ENCODE results near the gene CAMK1. TPM values are rescaled to one million over a fixed set of nuclear protein-coding genes. Genes with fewer than 3 reads are reported as not detected.
"Not testable (repeated sequence)": the region's sequence is repeated elsewhere in the genome, so short reads cannot be mapped to it uniquely, and the experiment has no call there.

The CAMK1 gene
- total RNA-seq, 2 experiments from 2014 or later, result 33.5 to 35.7 TPM

DNA sequence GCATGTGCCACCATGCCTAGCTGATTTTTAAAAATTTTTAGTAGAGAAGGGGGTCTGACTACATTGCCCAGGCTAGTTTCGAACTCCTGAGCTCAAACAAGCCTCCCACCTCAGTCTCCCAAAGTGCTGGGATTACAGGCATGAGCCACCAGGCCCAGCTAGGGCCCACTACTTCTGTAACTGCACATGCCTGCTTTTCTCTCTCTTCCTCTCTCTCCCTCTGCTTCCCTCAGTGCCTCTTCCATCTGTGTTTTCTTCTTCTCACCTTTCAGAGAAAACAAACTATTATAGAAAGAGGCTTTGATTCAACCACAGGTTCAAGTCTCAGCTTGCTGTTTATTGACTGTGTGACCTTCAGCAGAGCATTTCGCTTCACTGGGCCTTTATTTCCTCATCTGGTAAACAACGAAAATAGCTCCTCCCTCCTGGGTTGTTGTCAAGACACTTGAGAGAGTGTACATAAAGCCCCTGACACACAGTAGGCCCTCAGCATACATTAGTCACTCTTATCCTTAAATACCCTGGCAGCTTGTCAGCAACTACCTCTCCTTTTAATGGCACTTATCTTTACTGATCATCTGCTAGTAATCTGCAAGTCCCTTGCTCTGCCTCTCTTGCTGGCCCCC is 12.3 kb upstream of the CAMK1 start:
- H3K27me3 Mint-ChIP-seq (ENCODE audit: low read depth), result no peaks in the 10 kb centered on the region
- CTCF ChIA-PET, result interaction anchor here (0.6 to 2.0 kb wide), 11 partner anchors 9 to 243 kb away, joined by 3 to 8 read pairs (median 4); partner anchors contain the start of genes ARPC4, BRPF1, CRELD1 and OGG1
- H3K4me1 Mint-ChIP-seq (ENCODE audit: low read depth), result peaks cover 67% of the 10 kb centered on the region
- H3K9me3 Mint-ChIP-seq (ENCODE audit: insufficient read depth), result no peaks in the 10 kb centered on the region
- H3K4me3 Mint-ChIP-seq, result no peak overlapping the region
- POLR2A ChIA-PET, result interaction anchor here (3.3 kb wide), 1 partner anchor 10 kb away, joined by 38 read pairs; the partner anchor contains the start of genes ARPC4 and TADA3
- ATAC-seq, result no peak
- DNase-seq, result no peak
- peak overlapping the region; percentile 35 for H3K27ac Mint-ChIP-seq
- H3K36me3 Mint-ChIP-seq (ENCODE audit: low read depth), result peaks cover 64% of the 10 kb centered on the region

DNA sequence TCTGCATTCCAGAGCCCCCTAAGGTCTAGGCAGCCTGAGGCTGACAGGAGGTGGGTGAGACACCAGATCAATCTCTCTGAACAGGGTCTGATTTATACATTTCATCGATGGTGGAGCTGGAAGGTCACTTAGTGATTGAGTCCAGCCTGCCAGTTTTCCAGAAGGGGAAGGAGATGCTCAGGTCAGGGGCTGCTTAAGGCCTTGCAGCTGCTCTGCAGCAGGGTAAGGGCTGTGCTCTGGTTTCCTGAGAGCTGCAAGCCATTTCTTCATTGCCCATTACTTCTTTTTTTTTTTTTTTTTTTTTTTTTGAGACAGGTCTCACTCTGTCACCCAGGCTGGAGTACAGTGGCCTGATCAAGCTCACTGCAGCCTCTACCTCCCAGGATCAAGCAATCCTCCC is 11.8 kb upstream of the CAMK1 start:
- CTCF ChIA-PET, result interaction anchor here (1.0 to 2.0 kb wide), 9 partner anchors 10 to 151 kb away, joined by 3 to 8 read pairs (median 4); partner anchors contain the start of genes ARPC4, BRPF1, CRELD1 and OGG1
- Mint-ChIP-seq H3K36me3 (ENCODE audit: low read depth) (peaks cover 59% of the 10 kb centered on the region), H3K4me3 (peak overlapping the region; percentile 5), H3K4me1 (ENCODE audit: low read depth) (peaks cover 67% of the 10 kb centered on the region), H3K27me3 (ENCODE audit: low read depth) (no peaks in the 10 kb centered on the region), H3K27ac (peak overlapping the region; percentile 76), H3K9me3 (ENCODE audit: insufficient read depth) (no peaks in the 10 kb centered on the region)
- POLR2A ChIA-PET, result interaction anchor here (3.3 kb wide), 1 partner anchor 10 kb away, joined by 38 read pairs; the partner anchor contains the start of genes ARPC4 and TADA3
- no peak for DNase-seq
- ATAC-seq, result no peak

DNA sequence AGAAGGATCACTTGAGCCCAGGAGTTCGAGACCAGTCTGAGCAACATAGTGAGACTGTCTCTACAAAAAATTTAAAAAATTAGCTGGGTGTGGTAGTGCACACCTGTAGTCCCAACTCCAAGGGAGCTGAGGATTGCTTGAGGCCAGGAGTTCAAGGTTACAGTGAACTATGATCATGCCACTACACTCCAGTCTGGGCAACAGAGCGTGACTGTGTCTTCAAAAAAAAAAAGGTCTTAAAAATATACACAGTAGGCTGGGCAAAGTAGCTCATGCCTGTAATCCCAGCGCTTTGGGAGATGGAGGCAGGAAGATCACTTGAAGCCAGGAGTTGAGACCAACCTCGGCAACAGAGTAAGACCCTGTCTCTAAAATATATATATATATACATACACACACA is 11.2 kb upstream of the CAMK1 start:
- peaks cover 65% of the 10 kb centered on the region for H3K4me1 Mint-ChIP-seq (ENCODE audit: low read depth)
- CTCF ChIA-PET, result interaction anchor here (0.8 to 1.5 kb wide), 4 partner anchors 10 to 53 kb away, joined by 3 to 5 read pairs (median 4); no protein-coding TSS in a partner anchor
- H3K27me3 Mint-ChIP-seq (ENCODE audit: low read depth), result no peaks in the 10 kb centered on the region
- H3K4me3 Mint-ChIP-seq, result peak overlapping the region; percentile 20
- no peaks in the 10 kb centered on the region for H3K9me3 Mint-ChIP-seq (ENCODE audit: insufficient read depth)
- DNase-seq (no peak), ATAC-seq (no peak)
- H3K27ac Mint-ChIP-seq, result peak overlapping the region; percentile 97
- POLR2A ChIA-PET, result interaction anchor here (1.3 to 3.3 kb wide), 2 partner anchors 11 to 48 kb away, joined by 3 to 38 read pairs; partner anchors contain the start of genes ARPC4 and TADA3
- peaks cover 54% of the 10 kb centered on the region for H3K36me3 Mint-ChIP-seq (ENCODE audit: low read depth)

DNA sequence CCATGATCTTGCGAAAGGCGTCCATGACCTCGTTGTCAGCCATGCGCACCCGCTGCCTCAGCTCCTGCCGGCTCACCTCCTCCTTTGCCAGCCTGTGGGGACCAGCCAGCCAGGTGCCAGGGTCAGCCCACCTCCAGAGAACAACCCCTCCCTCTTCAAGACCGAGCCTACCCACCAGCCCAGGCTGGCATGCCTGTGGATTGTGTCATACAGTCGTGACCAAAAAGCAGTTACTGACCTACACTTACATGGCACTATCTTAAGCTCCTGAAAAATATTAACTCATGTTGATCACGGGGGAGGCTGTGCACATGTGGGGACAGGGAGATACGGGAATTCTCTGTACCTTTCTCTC is 10.7 kb upstream of the CAMK1 start:
- Mint-ChIP-seq H3K4me1 (ENCODE audit: low read depth) (peaks cover 64% of the 10 kb centered on the region), H3K27me3 (ENCODE audit: low read depth) (no peaks in the 10 kb centered on the region), H3K4me3 (peak overlapping the region; percentile 20), H3K9me3 (ENCODE audit: insufficient read depth) (no peaks in the 10 kb centered on the region), H3K36me3 (ENCODE audit: low read depth) (peaks cover 50% of the 10 kb centered on the region), H3K27ac (peak overlapping the region; percentile 97)
- DNase-seq (no peak), ATAC-seq (peak; percentile 16)
- CTCF ChIA-PET, result interaction anchor here (0.8 to 1.1 kb wide), 3 partner anchors 44 to 53 kb away, joined by 3 to 4 read pairs (median 3); no protein-coding TSS in a partner anchor
- POLR2A ChIA-PET, result interaction anchor here (1.3 to 3.3 kb wide), 2 partner anchors 11 to 48 kb away, joined by 3 to 38 read pairs; partner anchors contain the start of genes ARPC4 and TADA3

DNA sequence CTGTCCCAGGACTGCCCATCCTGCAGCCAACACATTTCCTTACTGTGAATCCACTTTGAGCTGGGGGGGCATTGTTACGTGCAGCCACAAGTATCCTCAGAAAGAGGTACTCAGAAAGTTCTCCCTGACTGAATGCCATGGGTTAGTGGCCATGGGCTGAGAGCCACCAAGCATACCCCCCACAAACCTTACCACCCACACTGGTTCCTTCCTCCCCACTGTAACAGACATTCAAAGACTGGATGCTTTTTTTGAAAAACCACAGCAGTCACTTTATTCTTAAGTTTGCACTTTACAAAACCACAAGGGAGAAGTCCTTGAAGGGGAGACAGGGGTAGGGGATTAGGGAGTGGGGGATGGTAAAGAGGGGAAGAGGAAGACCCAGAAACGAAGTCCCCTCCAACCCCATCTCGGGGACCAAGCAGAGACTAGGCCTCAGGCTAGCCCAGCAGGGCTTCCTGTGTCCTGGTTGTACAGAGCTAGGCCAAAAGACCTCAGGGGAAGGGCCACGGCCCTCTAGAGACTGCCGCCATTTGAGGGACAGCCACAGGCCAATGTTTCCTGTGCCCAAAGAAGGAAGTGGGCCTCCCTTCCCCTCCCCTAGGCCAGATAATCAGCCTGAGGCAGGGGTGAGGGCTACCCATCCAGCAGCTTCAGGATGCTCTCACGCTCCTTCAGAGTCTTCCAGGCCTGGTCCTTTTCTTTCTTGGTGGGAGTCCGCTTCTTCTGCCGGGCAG is 10.1 kb upstream of the CAMK1 start:
- Mint-ChIP-seq H3K4me3 (peak overlapping the region; percentile 20), H3K9me3 (ENCODE audit: insufficient read depth) (no peaks in the 10 kb centered on the region), H3K27ac (peak overlapping the region; percentile 97), H3K36me3 (ENCODE audit: low read depth) (peaks cover 45% of the 10 kb centered on the region), H3K4me1 (ENCODE audit: low read depth) (peaks cover 66% of the 10 kb centered on the region), H3K27me3 (ENCODE audit: low read depth) (no peaks in the 10 kb centered on the region)
- ChIA-PET CTCF (interaction anchor here (0.8 to 1.1 kb wide), 3 partner anchors 43 to 52 kb away, joined by 3 to 4 read pairs (median 3); no protein-coding TSS in a partner anchor), POLR2A (interaction anchor here (0.7 to 3.3 kb wide), 3 partner anchors 8 to 47 kb away, joined by 3 to 38 read pairs (median 3); partner anchors contain the start of genes ARPC4 and TADA3)
- ATAC-seq (peak; percentile 82), DNase-seq (peak; percentile 77)

DNA sequence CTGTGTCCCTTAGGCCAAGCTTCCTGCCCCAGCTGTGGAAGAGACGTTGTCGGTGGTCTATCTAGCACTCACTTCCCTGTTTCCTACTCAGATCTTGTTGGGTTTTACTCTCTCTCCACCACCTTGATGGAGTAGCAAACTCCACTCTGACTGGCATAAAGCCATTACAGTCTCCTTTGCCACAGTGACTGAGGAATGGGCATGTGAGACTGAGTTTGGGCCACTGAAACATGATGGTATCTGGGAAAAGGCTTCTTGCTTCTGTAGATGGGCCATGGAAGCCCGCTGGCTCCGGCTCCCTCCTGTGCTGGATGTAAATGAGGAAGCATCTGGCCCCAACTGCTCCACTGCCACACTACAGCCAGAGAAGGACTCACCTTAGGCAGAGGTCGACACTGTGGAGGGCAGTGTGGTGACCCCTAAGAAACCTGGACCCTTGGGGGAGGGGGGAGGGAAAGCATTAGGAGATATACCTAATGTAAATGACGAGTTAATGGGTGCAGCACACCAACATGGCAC is 9.4 kb upstream of the CAMK1 start:
- H3K27me3 Mint-ChIP-seq (ENCODE audit: low read depth), result no peaks in the 10 kb centered on the region
- H3K36me3 Mint-ChIP-seq (ENCODE audit: low read depth), result peaks cover 42% of the 10 kb centered on the region
- H3K9me3 Mint-ChIP-seq (ENCODE audit: insufficient read depth), result no peaks in the 10 kb centered on the region
- peak overlapping the region; percentile 20 for H3K4me3 Mint-ChIP-seq
- POLR2A ChIA-PET, result interaction anchor here (3.0 to 3.3 kb wide), 2 partner anchors 13 to 14 kb away, joined by 18 to 38 read pairs; partner anchors contain the start of genes ARPC4 and TADA3
- H3K27ac Mint-ChIP-seq, result peak overlapping the region; percentile 97
- CTCF ChIA-PET, result no interaction called here
- DNase-seq (no peak), ATAC-seq (no peak)
- peaks cover 66% of the 10 kb centered on the region for H3K4me1 Mint-ChIP-seq (ENCODE audit: low read depth)

DNA sequence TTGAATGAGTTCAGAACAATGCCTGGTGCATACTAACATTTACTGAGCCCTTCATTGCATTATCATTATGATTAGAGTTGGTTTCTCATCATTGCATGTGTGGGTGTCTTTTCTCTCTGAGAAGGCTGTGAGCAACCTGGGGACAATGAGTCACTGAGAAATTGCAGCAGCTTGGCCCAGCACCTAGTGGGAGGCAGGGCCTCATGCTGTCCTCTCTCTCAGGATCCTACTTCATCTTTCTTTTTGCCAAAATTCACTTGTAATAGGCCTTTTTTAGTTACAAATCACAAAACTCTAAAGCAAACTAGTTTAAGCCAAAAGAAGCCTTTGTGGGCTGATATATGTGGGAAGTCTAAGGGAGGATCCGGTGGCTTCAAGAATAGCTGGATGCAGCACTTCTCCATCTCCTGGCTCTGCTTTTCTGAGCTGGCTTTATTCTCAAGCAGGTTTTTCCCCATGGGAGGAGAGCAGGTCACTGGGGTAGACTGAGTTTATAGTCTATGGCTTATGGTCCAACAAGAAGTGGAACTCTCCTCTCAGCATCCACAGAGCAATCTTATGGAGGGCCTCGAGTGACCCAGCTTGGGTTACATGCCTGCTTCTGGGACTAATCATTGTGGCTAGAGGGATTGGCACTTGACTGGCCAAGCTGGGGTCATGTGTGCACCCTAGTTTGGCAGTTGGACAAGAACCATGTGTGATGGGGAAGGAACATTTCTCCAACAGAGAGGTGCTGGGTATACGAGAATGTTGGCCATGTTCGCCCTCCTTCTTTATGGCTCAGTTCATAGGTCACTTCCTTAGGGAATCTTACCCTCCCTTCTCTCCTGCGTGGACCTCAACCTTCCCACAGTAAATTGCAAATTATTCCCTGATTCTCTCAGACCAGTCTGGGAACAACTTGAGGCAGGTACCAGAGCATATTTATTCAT is 8.7 kb upstream of the CAMK1 start:
- ChIA-PET CTCF (interaction anchor here (1.6 kb wide), 1 partner anchor 15 kb away, joined by 3 read pairs; no protein-coding TSS in a partner anchor), POLR2A (interaction anchor here (0.6 to 3.0 kb wide), 3 partner anchors 14 to 507 kb away, joined by 3 to 18 read pairs (median 4); partner anchors contain the start of genes ARPC4 and TADA3)
- Mint-ChIP-seq H3K36me3 (ENCODE audit: low read depth) (peaks cover 36% of the 10 kb centered on the region), H3K27me3 (ENCODE audit: low read depth) (no peaks in the 10 kb centered on the region), H3K9me3 (ENCODE audit: insufficient read depth) (no peaks in the 10 kb centered on the region), H3K4me1 (ENCODE audit: low read depth) (peaks cover 68% of the 10 kb centered on the region), H3K4me3 (no peak overlapping the region), H3K27ac (peak overlapping the region; percentile 97)
- DNase-seq (no peak), ATAC-seq (no peak)

DNA sequence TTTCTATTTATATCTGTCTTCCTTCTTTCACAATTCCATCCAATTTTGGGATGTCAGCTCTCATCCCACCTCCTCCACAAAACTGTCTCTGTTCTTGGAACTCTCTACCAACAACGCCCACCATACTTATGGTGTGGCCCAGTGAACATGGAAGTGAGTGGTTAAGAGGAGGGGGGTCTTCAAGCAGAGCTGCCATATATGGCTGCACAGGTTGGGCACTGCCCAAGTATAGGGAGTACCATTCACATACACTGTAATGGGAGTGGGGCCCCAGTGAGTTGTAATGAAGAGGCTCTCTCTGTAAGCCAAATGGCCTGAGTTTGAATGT is 7.9 kb upstream of the CAMK1 start:
- H3K27me3 Mint-ChIP-seq (ENCODE audit: low read depth), result no peaks in the 10 kb centered on the region
- no peak for DNase-seq
- no peak overlapping the region for H3K27ac Mint-ChIP-seq
- peaks cover 32% of the 10 kb centered on the region for H3K36me3 Mint-ChIP-seq (ENCODE audit: low read depth)
- ATAC-seq, result no peak
- H3K9me3 Mint-ChIP-seq (ENCODE audit: insufficient read depth), result no peaks in the 10 kb centered on the region
- peaks cover 63% of the 10 kb centered on the region for H3K4me1 Mint-ChIP-seq (ENCODE audit: low read depth)
- H3K4me3 Mint-ChIP-seq, result no peak overlapping the region
- ChIA-PET CTCF (interaction anchor here (1.6 kb wide), 1 partner anchor 15 kb away, joined by 3 read pairs; no protein-coding TSS in a partner anchor), POLR2A (interaction anchor here (3.0 kb wide), 1 partner anchor 15 kb away, joined by 18 read pairs; the partner anchor contains the start of genes ARPC4 and TADA3)

DNA sequence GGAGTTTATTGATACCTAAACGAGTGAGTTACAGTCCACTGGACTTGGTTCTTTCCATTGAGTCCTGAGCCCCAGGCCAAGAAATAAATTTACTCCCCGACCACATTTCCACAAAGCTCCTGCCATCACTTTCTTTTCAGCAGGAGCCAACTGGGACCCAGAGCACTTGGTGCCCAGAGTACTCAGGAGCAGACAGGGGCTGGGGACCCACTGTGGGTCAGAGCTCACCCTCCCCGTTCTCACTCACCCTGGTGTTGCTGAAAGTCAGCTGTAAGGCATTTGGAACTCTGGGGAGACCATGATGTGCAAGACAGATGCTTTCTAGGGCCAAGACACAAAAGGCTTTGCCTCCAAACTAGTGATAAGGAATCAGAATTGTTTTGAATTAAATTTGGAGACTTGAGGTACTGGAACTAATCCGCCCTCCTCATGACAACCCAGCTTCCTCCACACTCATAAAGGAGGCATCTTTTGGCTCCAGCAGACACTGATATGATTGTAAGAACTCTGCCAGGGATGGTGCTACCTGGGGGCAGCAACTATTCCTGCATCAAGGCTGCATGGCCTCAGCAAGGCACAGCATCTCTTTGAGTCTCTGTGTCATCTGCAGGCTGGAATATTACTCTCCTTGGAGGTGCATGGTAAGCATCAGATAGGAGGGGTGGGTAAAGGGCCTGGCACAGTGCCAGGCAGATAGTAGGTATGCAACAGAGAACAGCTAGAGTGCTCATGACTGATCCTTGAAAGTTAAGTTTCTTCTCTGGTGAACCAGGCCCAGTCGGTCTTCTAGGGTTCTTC is 7.3 kb upstream of the CAMK1 start:
- DNase-seq (no peak), ATAC-seq (no peak)
- no peak overlapping the region for H3K27ac Mint-ChIP-seq
- POLR2A ChIA-PET, result interaction anchor here (3.0 kb wide), 1 partner anchor 16 kb away, joined by 18 read pairs; the partner anchor contains the start of genes ARPC4 and TADA3
- H3K27me3 Mint-ChIP-seq (ENCODE audit: low read depth), result no peaks in the 10 kb centered on the region
- CTCF ChIA-PET, result interaction anchor here (1.6 kb wide), 1 partner anchor 14 kb away, joined by 3 read pairs; no protein-coding TSS in a partner anchor
- H3K4me1 Mint-ChIP-seq (ENCODE audit: low read depth), result peaks cover 58% of the 10 kb centered on the region
- no peak overlapping the region for H3K4me3 Mint-ChIP-seq
- no peaks in the 10 kb centered on the region for H3K9me3 Mint-ChIP-seq (ENCODE audit: insufficient read depth)
- peaks cover 28% of the 10 kb centered on the region for H3K36me3 Mint-ChIP-seq (ENCODE audit: low read depth)

DNA sequence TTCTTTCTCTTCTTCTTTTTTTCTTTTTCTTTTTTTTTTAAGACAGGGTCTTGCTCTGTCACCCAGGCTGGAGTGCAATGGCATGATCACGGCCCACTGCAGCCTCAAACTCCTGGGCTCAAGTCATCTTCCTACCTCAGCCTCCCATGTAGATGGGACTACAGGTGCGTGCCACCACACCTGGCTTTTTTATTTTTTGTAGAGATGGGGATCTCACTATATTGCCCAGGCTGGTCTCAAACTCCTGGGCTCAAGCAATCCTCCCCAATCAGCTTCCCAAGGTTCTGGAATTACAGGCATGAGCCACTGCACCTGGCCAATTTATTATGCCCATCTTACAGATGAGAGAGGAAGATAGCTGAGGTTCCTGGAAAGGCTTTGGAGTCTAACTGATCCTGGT is 1.3 kb upstream of the CAMK1 start:
- H3K9me3 Mint-ChIP-seq (ENCODE audit: insufficient read depth); ATAC-seq; H3K27me3 Mint-ChIP-seq (ENCODE audit: low read depth); DNase-seq: not testable (repeated sequence)
- Mint-ChIP-seq H3K4me1 (ENCODE audit: low read depth) (peaks cover 45% of the 10 kb centered on the region), H3K36me3 (ENCODE audit: low read depth) (peaks cover 11% of the 10 kb centered on the region), H3K4me3 (peak overlapping the region; percentile 41), H3K27ac (peak overlapping the region; percentile 28)
- ChIA-PET POLR2A (interaction anchor here (0.6 to 4.7 kb wide), 3 partner anchors 21 to 101 kb away, joined by 3 to 23 read pairs (median 3); partner anchors contain the start of genes ARPC4 and TADA3), CTCF (interaction anchor here (1.0 kb wide), 1 partner anchor 55 kb away, joined by 3 read pairs; no protein-coding TSS in a partner anchor)

Data from activated CD8-positive, alpha-beta T cell treated with anti-CD3 and anti-CD28 coated beads, Interleukin-2, amount 10 ng/mL, durations not matched to agents 7 days and 5 days (primary cell).